NCI-H526 (cell line): ENCODE results near the gene FKBP10.

Experiments used
- DNase-seq, 2 experiments: peaks; one replicate each; lab custom pipeline; 2025; lab: John Stamatoyannopoulos, UW

The FKBP10 gene

DNA sequence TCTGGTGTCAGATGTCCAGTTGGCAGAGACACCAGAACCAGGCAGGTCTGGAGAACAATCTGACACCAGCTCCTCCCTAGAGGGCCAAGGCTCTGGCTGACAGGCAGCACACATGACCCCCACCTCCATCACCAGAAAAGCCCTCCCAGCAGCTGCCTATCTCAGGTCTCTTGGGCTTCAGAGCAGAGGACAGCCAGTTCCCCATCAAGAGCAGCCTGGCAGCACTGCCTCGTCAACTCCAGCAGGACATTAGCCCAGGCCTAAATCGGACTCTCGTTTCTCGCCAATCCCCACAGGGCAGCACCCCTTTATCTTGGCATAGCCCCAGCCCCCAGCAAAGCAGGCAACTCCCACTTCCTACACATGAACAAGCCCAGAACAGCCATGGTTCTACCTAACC is 30.7 kb upstream of the FKBP10 start:
- DNase-seq = no peak

DNA sequence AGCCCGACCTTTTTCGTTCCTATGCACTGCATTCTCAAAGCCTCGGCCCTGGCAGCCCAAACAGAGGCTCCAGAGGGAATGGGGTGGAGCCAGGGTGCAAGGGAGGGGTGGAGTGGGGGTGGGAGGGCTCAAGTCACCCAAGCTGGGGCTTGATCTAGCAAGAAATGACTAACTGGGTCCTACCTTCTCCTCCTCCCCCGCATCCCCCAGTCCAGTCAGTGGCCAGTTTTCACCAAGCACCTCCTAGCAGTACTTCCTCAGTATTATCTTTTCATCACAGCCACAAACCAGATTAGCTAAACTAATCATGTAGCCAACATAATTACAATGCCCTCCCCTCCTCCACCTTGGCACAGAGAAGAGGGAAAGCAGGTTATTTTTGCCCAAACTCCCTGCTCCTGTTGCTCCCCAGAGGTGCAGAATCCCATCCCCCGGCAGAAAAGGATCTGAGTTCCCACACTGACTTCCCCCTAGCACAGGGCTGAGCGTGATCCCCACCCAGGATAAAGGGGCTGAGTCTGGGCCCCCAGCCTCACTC is 28.5 kb upstream of the FKBP10 start:
- DNase-seq = no peak

GRCh38 chr17:41785091-41785858 is 27.5 kb upstream of the FKBP10 start:
- DNase-seq = peak; percentile 25 to 45

GRCh38 chr17:41785859-41786226 is 27.0 kb upstream of the FKBP10 start:
- peak; percentile 46 to 87 for DNase-seq

- peak; percentile 99 for DNase-seq
Observed at GRCh38 chr17:41786227-41787020, 26.4 kb upstream of the FKBP10 start, which contains the start of gene JUP. TSS of gene JUP (minus strand) at chr17:41786711. CDS start at chr17:41771854, 14,857 bp downstream.

DNA sequence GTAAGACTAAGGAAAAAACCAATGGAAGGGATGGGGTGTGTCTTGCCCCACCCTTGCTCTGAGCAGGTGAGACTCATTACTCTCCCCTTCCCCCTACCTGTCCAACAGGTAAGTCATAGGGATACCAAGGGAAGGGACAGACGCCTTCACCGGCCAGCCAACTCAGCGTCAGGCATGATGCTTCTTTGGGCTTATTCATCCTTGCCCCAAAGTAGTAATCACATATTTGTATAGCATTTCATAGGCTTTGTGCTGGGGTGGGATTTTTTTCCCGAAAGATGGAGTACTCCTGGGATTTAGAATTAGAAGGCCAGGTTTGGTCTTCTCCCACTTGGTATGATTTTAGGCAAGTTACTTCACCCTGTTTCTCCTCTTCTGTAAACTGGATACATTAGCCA is 25.8 kb upstream of the FKBP10 start:
- no peak for DNase-seq

GRCh38 chr17:41792845-41793783 is 19.7 kb upstream of the FKBP10 start:
- DNase-seq = peak in 1 of 2 experiments; percentile 30

- peak in 1 of 2 experiments; percentile 26 for DNase-seq
Observed at GRCh38 chr17:41793784-41794539, 18.8 kb upstream of the FKBP10 start.

DNA sequence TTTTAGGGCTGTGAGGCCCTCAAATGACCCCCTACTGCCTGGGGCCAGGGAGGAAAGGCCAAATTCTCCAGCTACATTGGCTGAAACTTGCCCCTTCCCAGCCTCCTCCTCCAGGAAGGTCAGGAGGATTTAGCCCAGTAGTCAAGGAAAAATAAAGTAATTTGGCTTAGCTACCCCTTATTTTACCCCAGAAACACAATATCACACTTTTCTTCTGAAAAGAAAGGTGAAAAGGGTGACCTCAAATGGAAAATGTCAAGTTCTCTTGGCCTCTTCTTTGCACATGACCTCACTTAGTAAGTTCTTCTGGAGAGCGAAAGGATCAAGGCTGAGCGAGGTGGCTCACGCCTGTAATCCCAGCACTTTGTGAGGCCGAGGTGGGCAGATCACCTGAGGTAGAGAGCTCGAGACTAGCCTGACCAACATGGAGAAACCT is 18.2 kb upstream of the FKBP10 start:
- DNase-seq = no peak

GRCh38 chr17:41796121-41796895 is 16.5 kb upstream of the FKBP10 start:
- no peak for DNase-seq

- DNase-seq = no peak
Observed at GRCh38 chr17:41797377-41797776, 15.4 kb upstream of the FKBP10 start.

GRCh38 chr17:41799366-41799765 is 13.4 kb upstream of the FKBP10 start:
- no peak for DNase-seq

DNA sequence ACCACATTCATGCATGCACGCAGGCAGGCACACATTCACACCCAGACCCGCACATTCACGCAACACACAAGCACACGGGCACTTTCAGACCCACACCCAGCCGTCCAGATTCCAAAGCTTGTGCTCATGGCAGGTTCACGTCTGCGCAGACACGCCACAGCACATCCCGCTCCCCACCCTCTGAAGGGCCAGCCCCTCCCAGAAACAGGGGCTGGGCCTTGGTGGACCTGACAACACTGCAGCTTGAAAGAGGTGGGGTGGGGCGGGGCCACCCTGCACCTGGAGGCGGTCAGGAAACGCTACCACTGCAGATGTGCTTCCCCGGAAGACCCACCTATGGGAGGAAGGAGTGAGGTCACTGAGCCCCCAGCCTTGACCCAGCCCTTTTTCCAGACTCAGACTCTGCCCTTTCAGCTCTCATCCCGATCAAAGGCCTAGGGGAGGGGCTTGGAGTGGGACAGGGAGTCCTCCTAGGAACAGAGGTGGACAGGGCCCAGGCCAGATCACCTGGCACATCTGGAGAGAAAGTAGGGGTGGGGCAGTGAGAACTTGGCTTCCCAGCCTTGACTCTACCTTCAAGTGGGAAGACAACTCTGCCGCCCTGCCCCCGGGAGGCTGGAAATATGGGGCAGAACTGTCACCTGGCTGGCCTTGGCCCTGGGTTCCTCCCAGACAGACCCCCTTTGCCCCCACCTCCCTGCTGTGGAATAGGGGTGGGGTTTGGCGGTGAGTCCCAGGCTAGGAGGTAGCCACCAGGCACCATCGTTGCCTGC is 12.0 kb upstream of the FKBP10 start:
- DNase-seq = peak; percentile 73 to 80

DNA sequence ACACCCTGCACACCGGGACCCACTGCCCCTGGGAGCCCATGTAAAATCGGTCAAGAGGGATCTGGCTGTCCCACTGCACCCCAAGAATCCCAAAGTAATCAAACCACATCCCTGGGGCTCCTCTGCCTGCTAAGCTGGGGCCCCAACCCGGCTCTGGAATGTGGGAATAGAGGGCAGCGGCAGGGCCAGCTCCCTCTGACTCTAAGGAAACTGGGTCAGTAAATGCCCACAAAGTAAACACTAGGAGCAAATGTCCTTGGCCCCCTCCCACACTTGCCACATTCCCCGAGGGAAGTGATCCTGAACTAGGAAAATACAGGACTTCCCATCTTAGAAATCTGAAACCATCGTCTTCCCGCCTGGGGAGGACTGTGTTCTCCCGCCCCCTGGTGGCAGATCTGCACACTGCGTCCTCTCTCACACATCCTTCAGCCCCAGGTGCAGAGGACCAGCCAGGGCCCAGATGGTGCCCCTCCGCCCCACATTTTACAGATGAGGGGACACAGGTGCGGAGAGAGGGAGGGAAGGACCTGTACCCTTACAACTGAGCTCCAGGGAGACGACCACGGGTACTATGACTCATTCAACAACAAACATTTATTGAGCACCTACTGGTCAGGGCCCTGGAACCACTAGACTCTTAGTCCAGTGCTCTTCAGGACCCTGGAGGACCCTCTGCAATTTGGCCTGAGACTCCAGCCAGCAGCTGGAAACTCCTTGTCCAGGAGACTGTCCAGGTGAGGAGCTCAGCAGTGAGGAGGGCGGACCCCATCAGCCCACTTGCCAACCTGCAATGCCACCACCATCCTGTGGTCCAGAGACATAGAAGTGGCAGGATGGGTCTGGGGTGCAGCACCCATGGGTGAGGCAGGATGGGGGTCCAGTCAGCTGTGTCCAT is 11.2 kb upstream of the FKBP10 start:
- peak; percentile 64 to 89 for DNase-seq

DNA sequence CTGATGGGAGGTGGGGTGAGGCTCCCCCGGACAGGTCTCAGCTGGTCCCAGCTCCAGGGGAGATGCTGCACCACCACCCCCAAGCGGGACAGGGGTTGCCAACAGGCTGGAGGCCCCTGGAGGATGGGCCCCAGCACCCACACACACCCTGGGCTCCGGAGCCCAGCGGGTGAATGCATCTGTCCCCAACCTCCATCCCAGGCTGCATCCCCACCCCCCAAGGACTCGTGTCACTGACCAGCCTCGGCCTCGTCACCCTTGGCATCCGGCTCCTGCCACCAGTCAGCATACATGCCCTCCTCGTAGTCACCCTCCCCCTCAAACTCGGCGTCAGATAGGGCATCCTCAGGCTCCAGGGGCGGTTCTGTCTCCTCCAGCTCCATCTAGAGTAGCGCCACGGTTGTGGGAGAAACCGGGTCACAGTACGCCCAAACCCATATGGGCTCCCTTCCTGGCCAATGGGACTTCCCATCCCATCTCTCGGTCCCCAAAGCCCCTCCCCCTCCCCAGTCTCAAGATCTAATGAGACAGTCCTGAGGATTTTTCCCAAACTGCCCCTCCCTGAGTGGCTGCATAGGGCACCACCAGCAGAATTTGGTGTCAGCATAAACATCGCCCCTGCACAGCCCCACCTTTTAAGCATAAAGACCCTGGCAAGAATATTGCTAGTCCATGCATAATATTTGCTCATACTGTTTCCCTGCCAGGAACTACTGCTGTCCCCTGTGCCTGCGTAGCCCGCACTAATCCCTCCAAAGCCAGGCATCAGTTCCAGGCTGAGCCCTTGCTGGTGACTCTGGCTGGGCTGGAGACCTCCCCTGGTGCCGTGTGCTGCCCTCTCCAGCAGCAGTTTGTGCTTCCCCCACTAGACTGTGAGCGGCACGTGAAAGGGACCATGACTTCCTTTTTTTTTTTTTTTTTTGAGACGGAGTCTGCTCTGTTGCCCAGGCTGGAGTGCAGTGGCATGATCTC is 9.5 kb upstream of the FKBP10 start:
- no peak for DNase-seq

GRCh38 chr17:41806685-41807445 is 5.9 kb upstream of the FKBP10 start:
- DNase-seq = no peak
